ENCODE measurements around the gene FADS6.
"Not testable (repeated sequence)": the region's sequence is repeated elsewhere in the genome, so short reads cannot be mapped to it uniquely, and the experiment has no call there.

GRCh38 chr17:74909097-74909496 is 15.7 kb upstream of the FADS6 start:
- TF ChIP-seq, protein P1, sequence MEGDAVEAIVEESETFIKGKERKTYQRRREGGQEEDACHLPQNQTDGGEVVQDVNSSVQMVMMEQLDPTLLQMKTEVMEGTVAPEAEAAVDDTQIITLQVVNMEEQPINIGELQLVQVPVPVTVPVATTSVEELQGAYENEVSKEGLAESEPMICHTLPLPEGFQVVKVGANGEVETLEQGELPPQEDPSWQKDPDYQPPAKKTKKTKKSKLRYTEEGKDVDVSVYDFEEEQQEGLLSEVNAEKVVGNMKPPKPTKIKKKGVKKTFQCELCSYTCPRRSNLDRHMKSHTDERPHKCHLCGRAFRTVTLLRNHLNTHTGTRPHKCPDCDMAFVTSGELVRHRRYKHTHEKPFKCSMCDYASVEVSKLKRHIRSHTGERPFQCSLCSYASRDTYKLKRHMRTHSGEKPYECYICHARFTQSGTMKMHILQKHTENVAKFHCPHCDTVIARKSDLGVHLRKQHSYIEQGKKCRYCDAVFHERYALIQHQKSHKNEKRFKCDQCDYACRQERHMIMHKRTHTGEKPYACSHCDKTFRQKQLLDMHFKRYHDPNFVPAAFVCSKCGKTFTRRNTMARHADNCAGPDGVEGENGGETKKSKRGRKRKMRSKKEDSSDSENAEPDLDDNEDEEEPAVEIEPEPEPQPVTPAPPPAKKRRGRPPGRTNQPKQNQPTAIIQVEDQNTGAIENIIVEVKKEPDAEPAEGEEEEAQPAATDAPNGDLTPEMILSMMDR (conservative IDR thresholded peaks at IDR 0.05; ENCODE audit: low read depth, low read length) = not testable (repeated sequence)
- TF ChIP-seq EZH2 (IDR thresholded peaks at IDR 0.05; ENCODE audit: low read length, unreplicated experiment) = not testable (repeated sequence)

Measured in PC-3 (cell line).